GM04503 (cell line): ENCODE results near the gene DDX17.
"Not testable (repeated sequence)": the region's sequence is repeated elsewhere in the genome, so short reads cannot be mapped to it uniquely, and the experiment has no call there.

Source experiments
- DNase-seq: peaks from one replicate; pipeline ENCODE4 v3.0.0-alpha.2; 2012; ENCODE audit warnings: low read depth

DDX17 gene

GRCh38 chr22:38491707-38492348 lies 14.3 kb downstream of the DDX17 start:
- no peak for DNase-seq

GRCh38 chr22:38490915-38491314 lies 15.2 kb downstream of the DDX17 start:
- no peak for DNase-seq

- no peak for DNase-seq
These were observed 15.6 kb downstream of the DDX17 start for GRCh38 chr22:38490475-38490874.

- no peak for DNase-seq
These were observed 16.5 kb downstream of the DDX17 start for GRCh38 chr22:38489561-38490145.

- DNase-seq = no peak
These were observed 17.0 kb downstream of the DDX17 start for GRCh38 chr22:38489142-38489541.

GRCh38 chr22:38487946-38488345 lies 18.2 kb downstream of the DDX17 start:
- no peak for DNase-seq

- DNase-seq = no peak
These were observed 20.3 kb downstream of the DDX17 start for GRCh38 chr22:38485783-38486182.

GRCh38 chr22:38484244-38484643 lies 21.9 kb downstream of the DDX17 start:
- DNase-seq = no peak

GRCh38 chr22:38482662-38483308 lies 23.3 kb downstream of the DDX17 start:
- DNase-seq = no peak

GRCh38 chr22:38481871-38482332 lies 24.2 kb downstream of the DDX17 start:
- DNase-seq = no peak

GRCh38 chr22:38481162-38481870 lies 24.8 kb downstream of the DDX17 start:
- DNase-seq = no peak

GRCh38 chr22:38479096-38479837 lies 26.8 kb downstream of the DDX17 start:
- no peak for DNase-seq

GRCh38 chr22:38477585-38477984 lies 28.5 kb downstream of the DDX17 start:
- no peak for DNase-seq

- DNase-seq = no peak
These were observed 32.0 kb downstream of the DDX17 start for GRCh38 chr22:38474003-38474607.

GRCh38 chr22:38471237-38471636 lies 34.9 kb downstream of the DDX17 start:
- DNase-seq = no peak

- DNase-seq = not testable (repeated sequence)
These were observed 35.9 kb downstream of the DDX17 start for GRCh38 chr22:38470179-38470578.

- no peak for DNase-seq
These were observed 36.8 kb downstream of the DDX17 start for GRCh38 chr22:38469306-38469781.

- DNase-seq = no peak
These were observed 37.4 kb downstream of the DDX17 start for GRCh38 chr22:38468443-38469305.

GRCh38 chr22:38467904-38468442 lies 38.1 kb downstream of the DDX17 start, which contains the start of gene KDELR3:
KDELR3 (plus strand) TSS chr22:38468096; CDS start chr22:38468234, 138 bp downstream.
- DNase-seq = no peak

GRCh38 chr22:38467438-38467903 lies 38.6 kb downstream of the DDX17 start:
- DNase-seq = no peak
